Measurements from ENCODE around the gene POU2F2.

DNA sequence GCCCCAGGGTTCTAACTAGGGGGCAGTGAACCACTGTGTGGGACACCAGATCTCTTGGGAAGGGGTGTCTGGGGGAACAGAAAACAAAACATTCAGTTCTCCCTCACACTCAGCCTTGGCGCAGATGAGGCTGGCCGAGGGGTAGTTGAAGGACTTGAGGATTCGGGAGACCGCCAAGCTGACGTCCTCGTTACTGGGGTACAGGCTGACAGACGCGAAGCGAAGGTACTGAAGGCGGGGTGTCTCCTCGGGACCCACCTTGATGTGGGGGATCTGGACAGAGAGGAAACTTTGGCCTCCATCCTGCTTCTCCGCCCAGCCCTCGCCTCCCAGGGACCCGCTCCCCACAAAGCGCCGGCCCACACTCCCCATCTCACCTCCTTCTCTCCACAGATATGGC, 69.9 kb downstream of the POU2F2 start:
- TF ChIP-seq CTCF (IDR thresholded peaks at IDR 0.05; ENCODE audit: insufficient read depth, low read length, poor library complexity, severe bottlenecking), result no peak
- TF ChIP-seq EZH2phosphoT487 (conservative IDR thresholded peaks at IDR 0.05; ENCODE audit: low read length), result no peak
